Stimulated activated CD8-positive, alpha-beta memory T cell treated with anti-CD3 and anti-CD28 coated beads, Interleukin-12 subunit alpha, Interleukin-12 subunit beta, amount 100 ng/mL, for 4 hours (primary cell): ENCODE results near the gene GCNT2.
"Not testable (repeated sequence)": the region's sequence is repeated elsewhere in the genome, so short reads cannot be mapped to it uniquely, and the experiment has no call there.

Experiments
- DNase-seq: peaks from one replicate; pipeline ENCODE4 v3.0.0-alpha.2; 2020; ENCODE audit warnings: low read depth

The GCNT2 gene

DNA sequence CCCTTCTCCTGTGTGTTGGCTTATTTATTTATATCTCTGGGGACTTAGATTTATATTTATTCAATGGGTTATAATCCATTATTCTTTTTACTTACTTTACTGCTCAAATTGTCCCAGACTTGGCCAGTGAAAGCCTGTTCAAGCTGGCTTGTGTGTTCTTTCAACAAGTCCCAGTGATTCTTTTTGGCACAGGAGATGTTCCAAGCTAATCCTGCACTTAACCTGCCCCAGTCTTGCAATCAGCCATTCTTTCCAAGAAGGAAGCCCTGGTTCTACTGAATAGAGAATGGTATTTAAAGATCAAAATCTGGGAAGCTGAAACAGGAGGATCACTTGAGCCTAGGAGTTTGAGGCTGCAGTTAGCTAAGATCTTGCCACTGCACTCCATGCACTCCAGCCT, 26.7 kb downstream of the GCNT2 start:
- no peak for DNase-seq

DNA sequence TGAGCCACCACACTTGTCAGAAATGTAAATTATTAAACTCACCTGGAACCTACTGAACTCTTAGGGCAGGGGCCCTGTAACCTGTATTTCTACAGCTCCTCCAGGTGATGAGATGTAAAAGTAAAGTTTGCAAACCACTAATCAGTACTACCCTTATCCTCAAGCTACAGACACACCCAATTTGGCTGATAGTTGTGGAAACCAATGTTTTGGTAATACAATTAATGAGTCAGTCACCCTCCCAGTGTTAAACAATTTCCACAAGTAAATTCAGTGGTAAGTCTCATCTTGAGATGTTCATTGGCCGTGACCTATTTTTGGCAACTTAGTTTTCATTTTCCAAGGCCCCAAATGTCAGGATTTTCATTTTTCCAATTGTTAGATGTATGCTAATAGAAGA, 29.6 kb downstream of the GCNT2 start:
- DNase-seq = no peak

- no peak for DNase-seq
Observed at GRCh38 chr6:10552270-10552810, 31.2 kb downstream of the GCNT2 start.

GRCh38 chr6:10553871-10554270, 32.7 kb downstream of the GCNT2 start:
- no peak for DNase-seq

DNA sequence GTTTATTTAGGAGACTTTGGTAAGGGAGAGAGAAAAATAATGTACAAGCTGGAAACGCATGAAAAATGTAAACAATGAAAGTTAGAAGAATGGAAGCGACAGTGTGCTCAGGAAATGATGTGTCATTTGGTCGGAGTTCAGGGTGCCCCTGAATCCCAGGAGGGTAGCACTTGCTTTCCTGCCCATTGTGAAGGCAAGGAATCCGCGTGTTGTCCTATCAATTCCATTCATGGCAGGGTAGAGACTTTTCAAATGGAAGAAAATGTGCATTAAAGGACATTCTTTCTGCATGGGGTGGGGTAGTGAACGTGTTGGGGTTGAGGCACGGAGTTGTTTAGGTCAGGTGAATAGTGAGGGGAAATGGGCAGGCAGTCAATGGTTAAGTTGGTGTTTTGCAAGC, 33.7 kb downstream of the GCNT2 start:
- no peak for DNase-seq

GRCh38 chr6:10555625-10556309, 34.6 kb downstream of the GCNT2 start:
- no peak for DNase-seq

DNA sequence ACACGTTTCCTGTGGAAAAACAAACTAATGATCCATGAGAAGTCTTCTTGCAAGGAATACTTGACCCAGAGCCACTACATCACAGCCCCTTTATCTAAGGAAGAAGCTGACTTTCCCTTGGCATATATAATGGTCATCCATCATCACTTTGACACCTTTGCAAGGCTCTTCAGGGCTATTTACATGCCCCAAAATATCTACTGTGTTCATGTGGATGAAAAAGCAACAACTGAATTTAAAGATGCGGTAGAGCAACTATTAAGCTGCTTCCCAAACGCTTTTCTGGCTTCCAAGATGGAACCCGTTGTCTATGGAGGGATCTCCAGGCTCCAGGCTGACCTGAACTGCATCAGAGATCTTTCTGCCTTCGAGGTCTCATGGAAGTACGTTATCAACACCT, 35.4 kb downstream of the GCNT2 start:
- DNase-seq = no peak

GRCh38 chr6:10556992-10557391, 35.8 kb downstream of the GCNT2 start:
- no peak for DNase-seq

- no peak for DNase-seq
Observed at GRCh38 chr6:10557913-10558312, 36.8 kb downstream of the GCNT2 start.

GRCh38 chr6:10558565-10558964, 37.4 kb downstream of the GCNT2 start:
- no peak for DNase-seq

- DNase-seq = no peak
Observed at GRCh38 chr6:10559522-10560152, 38.5 kb downstream of the GCNT2 start.

DNA sequence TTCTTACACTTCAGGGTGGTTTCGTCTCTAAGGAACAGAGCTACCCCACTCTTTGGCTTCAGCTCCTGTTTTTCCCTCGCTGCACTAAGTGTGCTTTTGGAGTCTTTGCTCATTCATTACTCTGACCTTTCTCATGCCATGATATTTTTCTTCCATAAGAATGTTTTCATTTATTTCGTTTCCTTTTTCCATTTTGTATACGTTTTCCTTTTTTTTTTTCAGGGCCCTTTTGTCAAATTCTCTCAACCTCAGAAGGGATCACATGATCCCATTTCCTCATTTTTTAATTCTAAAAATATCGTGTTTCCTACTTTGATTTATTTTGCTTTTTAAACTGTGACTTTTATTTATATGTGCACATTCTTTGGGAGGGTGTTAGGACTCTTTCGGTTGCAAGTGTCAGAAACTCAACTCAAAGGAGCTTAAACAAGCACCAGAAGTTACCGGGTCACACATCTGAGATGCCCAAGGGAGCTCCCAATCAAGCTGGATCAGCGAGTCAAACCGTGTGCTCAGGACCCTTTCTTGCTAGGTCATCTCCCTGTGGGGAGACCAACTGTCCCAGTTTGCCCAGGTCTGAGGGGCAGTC, 40.6 kb downstream of the GCNT2 start:
- no peak for DNase-seq

GRCh38 chr6:10564975-10565673, 44.0 kb downstream of the GCNT2 start:
- DNase-seq = no peak

DNA sequence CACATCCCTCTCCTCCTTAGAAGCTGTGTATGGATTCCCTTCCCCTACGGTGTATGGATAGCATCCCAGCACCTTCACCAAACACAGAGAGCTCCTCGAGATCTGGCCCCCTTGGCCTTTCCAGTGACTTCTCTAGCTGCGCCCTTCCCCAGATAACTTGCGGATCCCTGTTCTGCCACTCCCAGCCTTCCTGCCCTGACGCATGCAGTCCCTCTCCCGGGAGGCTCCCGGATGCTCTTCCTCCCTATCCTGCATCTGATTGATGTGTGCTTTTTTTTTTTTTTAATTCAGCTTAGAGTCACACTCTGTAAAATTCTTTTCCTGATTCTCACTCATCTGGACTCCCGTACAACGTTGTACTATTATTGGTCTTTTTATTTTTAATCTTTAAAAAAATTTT, 44.8 kb downstream of the GCNT2 start:
- DNase-seq = no peak

DNA sequence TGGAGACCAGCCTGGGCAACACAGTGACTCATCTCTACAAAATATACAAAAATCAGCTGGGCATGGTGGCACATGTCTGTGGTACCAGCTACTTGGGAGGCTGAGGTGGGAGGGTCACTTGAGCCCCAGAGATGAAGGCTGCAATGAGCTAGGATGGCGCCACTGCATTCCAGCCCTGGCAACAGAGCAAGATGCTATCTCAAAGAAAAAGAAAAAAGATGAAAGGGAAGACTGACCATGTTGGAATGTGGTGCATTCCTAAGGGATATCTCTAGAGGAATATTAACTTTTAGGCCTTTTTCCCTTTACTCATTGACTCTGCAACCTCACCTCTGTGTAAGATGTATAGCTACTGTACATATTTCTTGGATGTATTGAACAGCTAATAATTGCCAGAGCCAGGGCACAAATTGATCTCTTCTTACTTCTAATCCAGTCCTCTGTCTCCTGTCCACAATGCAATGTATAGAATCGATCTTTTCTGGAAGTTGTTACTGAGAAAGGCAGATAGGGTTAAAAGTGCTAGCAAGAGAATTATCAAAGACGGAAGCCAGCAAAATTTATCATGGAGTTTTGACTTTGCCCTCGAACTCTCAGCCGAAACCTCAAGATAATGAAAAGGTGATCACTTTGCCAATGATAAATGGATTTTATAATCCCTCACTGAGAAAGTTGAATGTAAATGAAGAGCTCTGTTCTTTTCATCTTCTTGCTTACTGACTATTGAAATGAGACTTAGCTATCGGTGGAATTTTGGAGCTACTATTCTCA, 46.3 kb downstream of the GCNT2 start:
- no peak for DNase-seq

DNA sequence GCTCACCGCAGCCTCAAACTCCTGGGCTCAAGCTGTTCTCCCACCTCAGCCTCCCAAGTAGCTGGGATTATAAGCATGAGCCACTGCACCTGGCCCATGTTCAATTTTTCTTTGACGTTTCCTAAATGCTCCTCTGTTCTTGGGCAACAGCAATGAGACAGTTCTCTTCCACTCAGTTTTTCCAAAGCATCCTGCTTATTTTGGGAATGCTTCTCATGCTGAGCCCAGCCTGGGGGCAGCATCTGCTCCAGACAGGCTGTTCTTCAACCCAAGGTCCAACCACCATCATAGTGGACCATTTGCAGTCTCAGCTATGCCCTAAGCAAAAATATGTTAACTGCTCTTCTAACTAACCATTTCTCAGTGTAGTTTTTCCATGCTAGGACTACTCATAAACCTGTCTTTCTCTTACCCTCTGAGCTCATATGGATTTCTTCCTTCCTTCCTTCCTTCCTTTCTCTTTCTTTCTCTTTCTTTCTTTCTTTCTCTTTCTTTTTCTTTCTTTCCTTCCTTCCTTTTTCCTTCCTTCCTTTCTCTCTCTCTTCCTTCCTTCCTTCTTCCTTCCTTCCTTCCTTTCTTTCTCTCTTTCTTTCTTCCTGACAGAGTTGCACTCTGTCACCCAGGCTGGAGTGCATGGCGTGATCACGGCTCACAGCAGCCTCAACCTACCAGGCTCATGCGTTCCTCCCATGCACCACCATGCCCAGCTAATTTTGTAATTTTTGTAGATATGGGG, 48.4 kb downstream of the GCNT2 start:
- DNase-seq = no peak

GRCh38 chr6:10575519-10575918, 54.4 kb downstream of the GCNT2 start:
- not testable (repeated sequence) for DNase-seq

DNA sequence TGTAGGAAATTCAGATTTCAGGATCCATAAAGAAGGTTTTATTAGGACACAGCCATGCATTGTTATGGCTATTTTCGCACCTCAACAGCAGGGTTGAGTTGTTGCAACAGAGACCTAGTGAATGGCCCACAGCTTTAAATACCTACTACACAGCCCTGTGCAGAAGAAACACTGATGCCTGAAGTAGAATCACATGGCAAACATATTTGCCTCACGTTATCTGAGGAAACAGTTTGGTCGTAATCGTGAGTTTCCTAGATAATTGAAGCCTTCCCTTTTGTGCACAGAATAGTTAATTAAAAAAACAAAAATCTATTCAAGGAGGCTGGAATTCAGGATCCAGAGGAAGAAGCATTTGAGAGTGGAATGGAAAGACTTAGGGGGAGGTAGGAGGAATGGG, 55.1 kb downstream of the GCNT2 start:
- DNase-seq = no peak

DNA sequence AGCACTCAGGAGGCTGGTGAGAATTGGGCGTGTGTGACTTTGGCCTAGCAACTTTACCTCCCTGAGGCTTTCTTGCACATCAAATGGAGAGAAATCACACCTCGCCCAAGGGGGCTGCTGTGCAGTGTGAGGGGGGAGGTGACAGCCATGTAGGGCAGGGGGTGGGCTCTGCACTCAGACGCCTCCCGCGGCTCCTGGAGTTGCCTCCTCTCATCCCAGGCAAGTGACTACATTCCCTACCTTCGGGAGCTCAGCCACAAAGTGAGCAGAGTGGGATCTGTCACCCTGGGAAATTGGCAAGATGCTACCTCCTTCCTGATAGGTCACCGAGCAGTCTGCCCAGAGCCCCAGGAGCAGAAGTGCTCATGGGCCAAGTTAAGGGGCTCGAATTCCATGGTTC, 56.0 kb downstream of the GCNT2 start:
- no peak for DNase-seq

- DNase-seq = no peak
Observed at GRCh38 chr6:10578723-10579122, 57.6 kb downstream of the GCNT2 start.

GRCh38 chr6:10579803-10580202, 58.7 kb downstream of the GCNT2 start:
- no peak for DNase-seq
